HepG2 (cell line): Measurements from ENCODE around the gene ZNF705A. TPM values are rescaled to one million over a fixed set of nuclear protein-coding genes. Genes with fewer than 3 reads are reported as not detected.
"Not testable (repeated sequence)": the region's sequence is repeated elsewhere in the genome, so short reads cannot be mapped to it uniquely, and the experiment has no call there.

ENCODE experiments used
- ATAC-seq: fragments of 200-7000 bp; cut with Tn5 transposase; 3 replicates; pipeline ENCODE4 v1.9.1; 2020; ENCODE audit warnings: mild to moderate bottlenecking, moderate library complexity
- BruUV-seq: library from RNA; stranded (reverse); fragments of 400-500 nt; replicated peaks from 2 replicates; lab custom pipeline; 2021; lab: Mats Ljungman, UMichigan
- CTCF ChIA-PET: fragments of 300-600 bp; formaldehyde crosslinking; extraction: SDS; loops from one replicate; lab custom pipeline; 2021; ENCODE audit warnings: low total read pairs, inconsistent platforms, low intra/inter-chr PET ratio; lab: Yijun Ruan, JAX
- POLR2A ChIA-PET: fragments of 350-600 bp; sonication (Branson Sonifier 250); formaldehyde crosslinking; loops from one replicate; lab custom pipeline; 2020; ENCODE audit warnings: antibody characterized with exemption, inconsistent platforms; lab: Yijun Ruan, JAX
- DNase-seq: peaks from one replicate; pipeline ENCODE4 v3.0.0-alpha.2; 2015; ENCODE audit warnings: low spot score
- FAIRE-seq: peaks from 3 replicates; lab custom pipeline; 2011; peaks lifted over from hg19 to GRCh38; lab: Jason Lieb, UNC
- H2AFZ ChIP-seq: one replicate; pipeline ENCODE4 v1.6.1; 2011; ENCODE audit warnings: low read length, inconsistent platforms
- H3K27ac ChIP-seq: fragments of 300-600 bp; 3 replicates; pipeline ENCODE4 v1.8.0; 2011; ENCODE audit warnings: mixed run types, mild to moderate bottlenecking, mixed read lengths, low read length, inconsistent platforms; ENCODE audit not compliant: insufficient read depth; ENCODE audit errors: extremely low read length
- H3K27me3 ChIP-seq, 2 experiments: fragments of 200-600 bp in 1 of 2; 2 replicates in 1 of 2; 3 replicates in 1 of 2; pipeline versions ENCODE4 v1.6.0 to v1.8.0; 2011; ENCODE audit warnings: low read length in 2 of 2, mild to moderate bottlenecking in 2 of 2, moderate library complexity in 2 of 2, inconsistent platforms in 1 of 2; ENCODE audit not compliant: insufficient read depth in 2 of 2, control insufficient read depth in 1 of 2
- H3K36me3 ChIP-seq, 2 experiments: fragments of 200-600 bp in 1 of 2; replicated peaks in 1 of 2; 2 replicates in 1 of 2; 3 replicates in 1 of 2; pipeline versions ENCODE4 v1.5.1 to v1.8.0; 2011; ENCODE audit warnings: low read length in 2 of 2, inconsistent platforms in 1 of 2; ENCODE audit not compliant: insufficient read depth in 2 of 2, control insufficient read depth in 1 of 2
- H3K4me1 ChIP-seq: 2 replicates; pipeline ENCODE4 v1.5.1; 2012; ENCODE audit warnings: low read length, inconsistent platforms; ENCODE audit not compliant: insufficient read depth
- H3K4me2 ChIP-seq: 2 replicates; pipeline ENCODE4 v1.6.0; 2011; ENCODE audit warnings: low read depth, low read length, inconsistent platforms
- H3K4me3 ChIP-seq, 3 experiments: fragments of 200-600 bp in 1 of 3; sonication (generic), shearing (Covaris generic) in 1 of 3; replicated peaks in 1 of 3; 2 replicates each; pipeline ENCODE4 v1.5.1; 2011 to 2016; ENCODE audit warnings: low read length in 3 of 3, inconsistent platforms in 2 of 3, low read depth in 2 of 3, mild to moderate bottlenecking in 2 of 3, control low read depth in 1 of 3, mixed read lengths in 1 of 3; ENCODE audit not compliant: insufficient read depth in 1 of 3
- H3K79me2 ChIP-seq: one replicate; pipeline ENCODE4 v1.6.1; 2011; ENCODE audit warnings: low read length, inconsistent platforms; ENCODE audit not compliant: insufficient read depth
- H3K9ac ChIP-seq: 2 replicates; pipeline ENCODE4 v1.6.0; 2011; ENCODE audit warnings: mild to moderate bottlenecking, low read depth, low read length, inconsistent platforms; ENCODE audit not compliant: insufficient read depth
- H3K9me3 ChIP-seq: 2 replicates; pipeline ENCODE4 v1.5.1; 2012; ENCODE audit warnings: mild to moderate bottlenecking, low read length
- H4K20me1 ChIP-seq: 2 replicates; pipeline ENCODE4 v1.6.0; 2011; ENCODE audit warnings: inconsistent platforms, mild to moderate bottlenecking, low read length, moderate library complexity; ENCODE audit not compliant: insufficient read depth
- FOXO1 ChIP-seq: sonication (generic); formaldehyde crosslinking; IDR thresholded peaks from 2 replicates; pipeline ENCODE4 v1.4.0; 2020; ENCODE audit warnings: missing genetic modification reagents
- WGBS: methylation state at CpG from one replicate; pipeline ENCODE4 v1.1.6; 2017; ENCODE audit warnings: low lambda C conversion rate; 5-methylcytosine and 5-hydroxymethylcytosine counted together
- in situ Hi-C: cut with HindIII; loops from 2 replicates; pipeline ENCODE4 v1.10.0; 2017; ENCODE audit warnings: low pct_unique_long_range_greater_than_20kb; ENCODE audit not compliant: extremely low pct_ligation_motif_present
- intact Hi-C: fragments of 100-400 bp; cut with micrococcal nuclease; formaldehyde crosslinking; loops from one replicate; pipeline ENCODE4 v1.10.0; 2022; ENCODE audit not compliant: unreplicated experiment
- polyA plus RNA-seq, 8 experiments: library from polyadenylated mRNA; depleted of rRNA in 3 of 8; stranded (reverse) in 7 of 8; unstranded in 1 of 8; fragments of >200 nt; fragmentation: Illumina TruSeq in 4 of 8; extraction: Trizol in 4 of 8; gene quantifications; 2 replicates each; pipeline versions ENCODE4 v1.2.1 to v1.2.3, GENCODE V29; 2011 to 2016; ENCODE audit warnings: low read depth in 4 of 8, missing spikeins in 1 of 8, mixed read lengths in 1 of 8; ENCODE audit not compliant: insufficient read depth in 1 of 8
- total RNA-seq, 5 experiments: library from RNA; depleted of rRNA; stranded (reverse); fragments of >200 nt; fragmentation: Illumina TruSeq; extraction: Trizol; gene quantifications; 2 replicates each; pipeline ENCODE4 v1.2.3, GENCODE V29; 2016; ENCODE audit warnings: low read depth in 1 of 5
- TF ChIP-seq, protein P1 (sequence below): sonication (generic); formaldehyde crosslinking; IDR thresholded peaks from 2 replicates; pipeline ENCODE4 v1.9.0; 2022; ENCODE audit warnings: missing genetic modification reagents, mild to moderate bottlenecking, borderline replicate concordance

ZNF705A gene
- total and polyA plus RNA-seq, 2 of the 13 experiments (the other 11 are each of a cell fraction or from before 2014, with no cell fraction given) = not detected

DNA sequence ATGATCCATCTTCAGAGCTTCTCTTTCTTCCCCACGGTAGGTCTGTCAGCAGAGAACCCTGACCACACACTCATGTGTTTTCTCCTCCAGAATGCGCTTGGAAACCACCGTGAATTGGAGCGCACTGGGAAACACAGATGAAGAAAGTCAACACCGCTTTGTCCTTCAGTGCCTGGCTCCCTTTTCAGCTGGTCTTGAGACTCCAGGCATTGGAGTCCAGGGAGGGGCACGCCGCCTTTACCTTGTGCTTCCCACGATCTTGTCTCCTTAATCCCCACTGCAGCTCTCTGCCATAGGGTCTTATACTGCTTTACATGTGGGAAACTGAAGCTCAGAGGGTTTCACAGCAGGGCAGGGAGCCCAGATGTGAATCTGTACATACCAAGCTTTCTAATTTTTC is 69.5 kb downstream of the ZNF705A start (continued):
- TF ChIP-seq, protein P1, sequence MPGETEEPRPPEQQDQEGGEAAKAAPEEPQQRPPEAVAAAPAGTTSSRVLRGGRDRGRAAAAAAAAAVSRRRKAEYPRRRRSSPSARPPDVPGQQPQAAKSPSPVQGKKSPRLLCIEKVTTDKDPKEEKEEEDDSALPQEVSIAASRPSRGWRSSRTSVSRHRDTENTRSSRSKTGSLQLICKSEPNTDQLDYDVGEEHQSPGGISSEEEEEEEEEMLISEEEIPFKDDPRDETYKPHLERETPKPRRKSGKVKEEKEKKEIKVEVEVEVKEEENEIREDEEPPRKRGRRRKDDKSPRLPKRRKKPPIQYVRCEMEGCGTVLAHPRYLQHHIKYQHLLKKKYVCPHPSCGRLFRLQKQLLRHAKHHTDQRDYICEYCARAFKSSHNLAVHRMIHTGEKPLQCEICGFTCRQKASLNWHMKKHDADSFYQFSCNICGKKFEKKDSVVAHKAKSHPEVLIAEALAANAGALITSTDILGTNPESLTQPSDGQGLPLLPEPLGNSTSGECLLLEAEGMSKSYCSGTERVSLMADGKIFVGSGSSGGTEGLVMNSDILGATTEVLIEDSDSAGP (CRISPR knock-in tag) = no peak
- TF ChIP-seq FOXO1 (CRISPR knock-in tag) = no peak

DNA sequence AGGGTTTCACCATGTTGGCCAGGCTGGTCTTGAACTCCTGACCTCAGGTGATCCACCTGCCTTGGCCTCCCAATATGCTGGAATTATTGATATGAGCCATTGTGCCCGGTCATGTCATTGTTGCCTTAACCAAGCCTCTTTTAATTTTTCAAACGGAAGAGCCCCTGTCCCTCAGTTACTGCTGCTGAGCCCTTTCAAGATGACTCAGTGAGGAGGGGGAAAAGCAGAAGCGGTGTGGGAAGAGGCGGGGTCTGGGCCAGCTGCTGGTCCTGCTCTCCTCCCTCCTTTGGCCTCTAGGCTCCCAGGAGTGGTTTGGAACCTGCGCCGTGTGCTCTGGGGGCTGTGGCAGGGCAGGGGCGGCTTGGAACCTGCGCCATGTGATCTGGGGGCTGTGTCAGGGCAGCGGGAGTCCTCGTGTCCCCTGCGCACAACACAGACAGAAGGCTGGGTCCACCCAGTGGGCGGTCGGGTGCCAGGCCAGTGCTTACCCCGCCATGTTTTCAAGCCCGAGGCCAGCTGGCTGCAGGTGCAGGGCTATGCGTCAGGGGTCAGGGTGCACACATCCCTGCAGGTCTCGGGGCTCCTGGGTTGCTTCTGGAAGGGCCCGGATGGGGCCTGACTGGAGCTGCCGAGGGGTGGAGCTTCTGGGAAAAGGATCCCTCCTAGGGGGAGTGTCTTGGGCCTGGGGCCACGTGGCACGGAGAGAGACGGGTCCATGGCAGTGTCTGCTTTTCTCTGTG is 70.3 kb downstream of the ZNF705A start, which contains the start of gene FAM90A1:
FAM90A1 (minus strand) TSS at position 627 of the 740 bp plus-strand sequence. CDS start 2,786 bp downstream, outside the sequence.
- CTCF ChIA-PET, H3K9me3 ChIP-seq, H3K27ac ChIP-seq, H3K4me3 ChIP-seq, BruUV-seq, H3K79me2 ChIP-seq, POLR2A ChIA-PET, H3K27me3 ChIP-seq, H2AFZ ChIP-seq, FAIRE-seq, ATAC-seq, H3K4me2 ChIP-seq, H3K4me1 ChIP-seq, intact Hi-C loops, H3K9ac ChIP-seq, H3K36me3 ChIP-seq, DNase-seq, H4K20me1 ChIP-seq: not testable (repeated sequence)
- WGBS = 42% methylated on average over 11 of the region's 22 CpGs
- in situ Hi-C loops = loop anchor here (25.0 kb wide), 1 partner anchor 115 kb away; the partner anchor contains the start of gene CLEC4A

DNA sequence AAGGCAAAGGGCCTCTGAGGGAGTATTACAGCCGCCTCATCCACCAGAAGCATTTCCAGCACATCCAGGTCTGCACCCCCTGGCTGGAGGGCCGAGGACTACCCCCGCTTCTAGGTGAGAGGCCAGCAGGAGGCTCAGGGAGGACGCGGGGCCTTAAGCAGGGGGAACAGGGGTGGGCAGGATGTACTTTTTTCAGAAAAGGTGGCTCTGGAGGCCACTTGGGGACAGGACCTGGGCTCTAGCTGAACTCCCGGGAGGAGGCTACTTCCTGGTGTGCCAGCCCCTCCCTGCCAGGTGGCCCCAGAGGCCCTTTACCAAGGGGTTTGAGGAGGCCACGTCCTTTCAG is 70.9 kb downstream of the ZNF705A start:
- in situ Hi-C loops = loop anchor here (25.0 kb wide), 1 partner anchor 115 kb away; the partner anchor contains the start of gene CLEC4A
- BruUV-seq = not testable (repeated sequence)

DNA sequence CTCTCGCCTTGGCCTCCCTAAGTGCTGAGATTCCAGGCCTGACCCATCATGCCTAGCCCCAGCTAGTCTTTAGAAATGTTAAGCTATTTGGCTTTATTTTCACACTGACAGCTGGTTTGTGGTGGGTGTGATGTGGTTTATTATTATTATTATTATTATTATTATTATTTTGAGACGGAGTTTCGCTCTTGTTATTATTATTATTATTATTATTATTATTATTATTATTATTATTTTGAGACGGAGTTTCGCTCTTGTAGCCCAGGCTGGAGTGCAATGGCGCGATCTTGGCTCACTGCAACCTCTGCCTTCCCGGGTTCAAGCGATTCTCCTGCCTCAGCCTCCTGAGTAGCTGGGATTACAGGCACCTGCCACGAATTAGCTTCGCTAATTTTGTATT is 71.8 kb downstream of the ZNF705A start:
- 78% methylated on average over 11 of the region's 11 CpGs for WGBS
- POLR2A ChIA-PET, H3K27me3 ChIP-seq, H3K4me2 ChIP-seq, intact Hi-C loops, H3K36me3 ChIP-seq, H2AFZ ChIP-seq, ATAC-seq, CTCF ChIA-PET, H3K27ac ChIP-seq, FAIRE-seq, H4K20me1 ChIP-seq, H3K4me3 ChIP-seq, H3K9ac ChIP-seq, H3K79me2 ChIP-seq, H3K4me1 ChIP-seq, H3K9me3 ChIP-seq, BruUV-seq, DNase-seq: not testable (repeated sequence)
- in situ Hi-C loops = loop anchor here (25.0 kb wide), 1 partner anchor 116 kb away; the partner anchor contains the start of gene CLEC4A

More for the DNA sequence above, 70.9 kb downstream of the ZNF705A start:
- H3K27me3 ChIP-seq, H3K36me3 ChIP-seq, FAIRE-seq, CTCF ChIA-PET, intact Hi-C loops, H3K27ac ChIP-seq, H3K9me3 ChIP-seq, POLR2A ChIA-PET, H2AFZ ChIP-seq, H3K4me2 ChIP-seq, DNase-seq, H3K4me3 ChIP-seq, ATAC-seq, H3K4me1 ChIP-seq, H3K79me2 ChIP-seq, H4K20me1 ChIP-seq, H3K9ac ChIP-seq: not testable (repeated sequence)
- WGBS = 19% methylated on average over 3 of the region's 7 CpGs
